ENCODE data around the gene UCK2.
A peak's percentile ranks its signal among the peaks of the same experiment; 100 is the strongest.

UCK2 gene

DNA sequence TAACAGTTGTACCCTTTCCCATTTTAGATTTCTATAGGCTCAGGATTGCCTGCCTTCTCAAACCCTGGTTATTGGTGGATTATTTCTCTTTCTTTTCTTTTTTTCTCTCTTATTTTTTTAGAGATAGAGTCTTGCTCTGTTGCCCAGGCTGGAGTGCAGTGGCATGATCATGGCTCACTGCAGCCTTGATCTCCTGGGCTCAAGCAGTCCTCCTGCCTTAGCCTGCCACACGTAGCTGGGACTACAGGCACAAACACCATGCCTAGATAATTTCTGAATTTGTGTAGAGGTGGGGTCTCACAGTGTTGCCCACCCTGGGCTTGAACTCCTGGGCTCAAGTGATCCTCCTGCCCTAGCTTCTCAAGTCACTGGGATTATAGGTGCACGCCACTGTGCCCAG lies 58.8 kb downstream of the UCK2 start:
- Histone ChIP-seq H3K27ac (peak overlapping the region; percentile 37), H3K4me1 (ENCODE audit: control insufficient read depth in 1 of 2, insufficient read depth in 1 of 2, low read depth in 1 of 2, low read length in 1 of 2) (peaks cover 71% of the 10 kb centered on the region in 2 experiments), H3K9me3 (no peaks in the 10 kb centered on the region), H3K27me3 (no peaks in the 10 kb centered on the region), H3K36me3 (peaks cover 1% of the 10 kb centered on the region), H3K4me3 (ENCODE audit: low read depth in 1 of 2, low read length in 1 of 2) (no peak overlapping the region)
- TF ChIP-seq, protein P1, sequence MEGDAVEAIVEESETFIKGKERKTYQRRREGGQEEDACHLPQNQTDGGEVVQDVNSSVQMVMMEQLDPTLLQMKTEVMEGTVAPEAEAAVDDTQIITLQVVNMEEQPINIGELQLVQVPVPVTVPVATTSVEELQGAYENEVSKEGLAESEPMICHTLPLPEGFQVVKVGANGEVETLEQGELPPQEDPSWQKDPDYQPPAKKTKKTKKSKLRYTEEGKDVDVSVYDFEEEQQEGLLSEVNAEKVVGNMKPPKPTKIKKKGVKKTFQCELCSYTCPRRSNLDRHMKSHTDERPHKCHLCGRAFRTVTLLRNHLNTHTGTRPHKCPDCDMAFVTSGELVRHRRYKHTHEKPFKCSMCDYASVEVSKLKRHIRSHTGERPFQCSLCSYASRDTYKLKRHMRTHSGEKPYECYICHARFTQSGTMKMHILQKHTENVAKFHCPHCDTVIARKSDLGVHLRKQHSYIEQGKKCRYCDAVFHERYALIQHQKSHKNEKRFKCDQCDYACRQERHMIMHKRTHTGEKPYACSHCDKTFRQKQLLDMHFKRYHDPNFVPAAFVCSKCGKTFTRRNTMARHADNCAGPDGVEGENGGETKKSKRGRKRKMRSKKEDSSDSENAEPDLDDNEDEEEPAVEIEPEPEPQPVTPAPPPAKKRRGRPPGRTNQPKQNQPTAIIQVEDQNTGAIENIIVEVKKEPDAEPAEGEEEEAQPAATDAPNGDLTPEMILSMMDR (IDR thresholded peaks at IDR 0.05) = no peak

DNA sequence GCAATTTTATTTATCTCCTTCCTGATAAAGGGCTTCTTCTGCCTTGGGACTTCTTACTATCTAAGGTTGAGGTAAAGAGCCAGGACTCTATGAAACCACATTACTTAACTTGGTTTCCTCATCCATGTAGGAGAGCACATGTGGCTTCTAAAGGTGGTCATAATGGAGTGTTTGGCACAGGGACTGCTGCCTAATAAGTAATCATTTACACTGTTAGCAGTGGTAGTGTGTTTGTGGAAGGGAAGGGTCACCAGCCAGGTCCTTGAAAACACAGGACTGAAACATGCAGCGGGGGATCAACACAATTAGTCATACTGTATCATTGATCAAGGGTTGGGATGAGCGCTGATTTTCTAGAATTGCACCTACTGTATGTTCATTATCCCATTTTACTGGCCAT lies 59.6 kb downstream of the UCK2 start:
- peak overlapping the region; percentile 37 for H3K27ac ChIP-seq
- H3K4me1 ChIP-seq (ENCODE audit: control insufficient read depth in 1 of 2, insufficient read depth in 1 of 2, low read depth in 1 of 2, low read length in 1 of 2) = peaks cover 63 to 65% of the 10 kb centered on the region in 2 experiments
- H3K9me3 ChIP-seq = no peaks in the 10 kb centered on the region
- TF ChIP-seq, protein P1 (IDR thresholded peaks at IDR 0.05) = no peak
- peaks cover 4% of the 10 kb centered on the region for H3K36me3 ChIP-seq
- no peak overlapping the region for H3K4me3 ChIP-seq (ENCODE audit: low read depth in 1 of 2, low read length in 1 of 2)
- H3K27me3 ChIP-seq = no peaks in the 10 kb centered on the region

DNA sequence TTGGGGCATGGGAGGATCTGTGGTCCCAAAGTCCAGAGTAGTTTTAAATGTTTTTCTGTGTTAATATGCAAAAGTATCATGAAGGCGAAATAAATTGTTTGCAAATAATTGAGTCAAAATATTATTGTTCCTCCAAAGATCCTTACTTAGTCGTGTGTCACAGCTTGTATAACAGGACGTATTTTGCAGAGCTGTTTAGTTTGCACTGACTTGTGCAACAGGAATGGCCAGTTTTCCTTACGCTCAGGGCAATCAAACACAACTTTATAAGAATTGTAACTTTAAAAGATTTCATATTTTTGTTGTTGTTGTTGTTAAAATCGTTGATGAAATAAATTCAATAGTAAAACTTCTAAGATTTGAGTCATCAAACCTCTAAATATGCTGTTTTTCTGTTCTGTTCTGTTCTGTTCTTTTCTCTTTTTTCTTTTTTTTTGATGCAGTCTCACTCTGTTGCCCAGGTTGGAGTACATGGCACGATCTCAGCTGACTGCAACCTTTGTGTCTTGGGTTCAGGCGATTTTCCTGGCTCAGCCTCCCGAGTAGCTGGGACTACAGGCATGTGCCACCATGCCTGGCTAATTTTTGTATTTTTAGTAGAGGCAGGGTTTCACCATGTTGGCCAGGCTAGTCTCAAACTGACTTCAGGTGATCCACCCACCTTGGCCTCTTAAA lies 60.6 kb downstream of the UCK2 start:
- Histone ChIP-seq H3K27ac (peak overlapping the region; percentile 37), H3K9me3 (no peaks in the 10 kb centered on the region), H3K27me3 (no peaks in the 10 kb centered on the region), H3K36me3 (peaks cover 4% of the 10 kb centered on the region), H3K4me1 (ENCODE audit: control insufficient read depth in 1 of 2, insufficient read depth in 1 of 2, low read depth in 1 of 2, low read length in 1 of 2) (peaks cover 52 to 55% of the 10 kb centered on the region in 2 experiments), H3K4me3 (ENCODE audit: low read depth in 1 of 2, low read length in 1 of 2) (no peak overlapping the region)
- TF ChIP-seq, protein P1 (IDR thresholded peaks at IDR 0.05) = no peak

DNA sequence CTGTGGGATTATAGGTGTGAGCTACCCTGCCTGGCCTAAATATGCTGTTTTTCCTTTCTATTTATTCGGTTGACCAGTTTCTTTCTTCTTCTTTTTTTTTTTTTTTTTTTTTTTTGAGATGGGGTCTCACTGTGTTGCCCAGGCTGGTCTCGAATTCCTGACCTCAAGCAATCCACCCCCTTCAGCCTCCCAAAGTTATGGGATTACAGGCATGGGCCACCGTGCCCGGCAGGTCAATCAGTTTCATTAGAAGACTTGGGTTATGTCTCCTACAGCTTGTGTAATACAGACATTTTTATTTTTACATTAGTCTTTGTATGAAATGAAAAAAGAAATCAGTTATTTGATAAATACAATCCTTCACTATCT lies 61.1 kb downstream of the UCK2 start:
- Histone ChIP-seq H3K27me3 (no peaks in the 10 kb centered on the region), H3K9me3 (no peaks in the 10 kb centered on the region), H3K27ac (no peak overlapping the region), H3K4me1 (ENCODE audit: control insufficient read depth in 1 of 2, insufficient read depth in 1 of 2, low read depth in 1 of 2, low read length in 1 of 2) (peaks cover 47 to 50% of the 10 kb centered on the region in 2 experiments), H3K36me3 (peaks cover 4% of the 10 kb centered on the region), H3K4me3 (ENCODE audit: low read depth in 1 of 2, low read length in 1 of 2) (no peak overlapping the region)
- TF ChIP-seq, protein P1 (IDR thresholded peaks at IDR 0.05) = no peak

DNA sequence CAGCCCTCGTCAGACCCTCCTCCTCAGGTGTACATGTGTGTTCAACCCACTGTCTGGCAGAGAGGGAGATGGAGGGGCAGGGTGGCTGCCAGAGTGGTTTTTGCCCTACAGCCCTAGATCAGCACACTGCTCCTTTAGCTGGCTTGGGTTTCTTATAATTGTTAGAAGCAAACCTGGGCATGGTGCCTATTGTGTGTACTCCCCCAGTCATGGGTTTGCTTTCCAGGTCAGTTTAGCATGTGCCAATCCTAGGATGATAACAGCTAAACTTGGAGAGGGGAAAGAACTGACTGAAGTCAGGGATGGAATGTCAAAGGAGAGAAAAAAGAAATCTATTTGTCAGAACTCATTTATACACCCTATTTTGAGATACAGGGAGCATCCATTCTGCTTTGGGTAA lies 63.3 kb downstream of the UCK2 start:
- H3K9me3 ChIP-seq = no peaks in the 10 kb centered on the region
- H3K4me3 ChIP-seq (ENCODE audit: low read depth in 1 of 2, low read length in 1 of 2) = no peak overlapping the region
- TF ChIP-seq, protein P1 (IDR thresholded peaks at IDR 0.05) = no peak
- peaks cover 26 to 28% of the 10 kb centered on the region in 2 experiments for H3K4me1 ChIP-seq (ENCODE audit: control insufficient read depth in 1 of 2, insufficient read depth in 1 of 2, low read depth in 1 of 2, low read length in 1 of 2)
- H3K36me3 ChIP-seq = peaks cover 4% of the 10 kb centered on the region
- H3K27me3 ChIP-seq = no peaks in the 10 kb centered on the region
- H3K27ac ChIP-seq = no peak overlapping the region

Measured in neutrophil (primary cell).